ENCODE measurements around the gene PARS2.

- peak; percentile 78 to 80 for TF ChIP-seq POLR2A (IDR thresholded peaks at IDR 0.05)
- peak in 2 of 4 experiments; percentile 21 to 26 for TF ChIP-seq CTCF (IDR thresholded peaks at IDR 0.05)
- TF ChIP-seq POLR2AphosphoS5 (IDR thresholded peaks at IDR 0.05) = peak; percentile 91
- no peak for TF ChIP-seq EP300 (IDR thresholded peaks at IDR 0.05)
Observed at GRCh38 chr1:54764133-54764921, at the start of gene PARS2.
